H9 (cell line): Measurements from ENCODE around the gene S100B. TPM values are rescaled to one million over a fixed set of nuclear protein-coding genes. Genes with fewer than 3 reads are reported as not detected.

Experiments used
- DNase-seq: peaks from one replicate; pipeline ENCODE4 v3.0.0-alpha.2; 2017
- H2AFZ ChIP-seq: one replicate; pipeline ENCODE4 v1.6.1; 2013; ENCODE audit warnings: mild to moderate bottlenecking, low read length, control low read depth, moderate library complexity
- H2AK5ac ChIP-seq: 2 replicates; pipeline ENCODE4 v1.6.1; 2013; ENCODE audit warnings: low read length, control low read depth, mixed read lengths; ENCODE audit not compliant: insufficient read length
- H2BK120ac ChIP-seq: one replicate; pipeline ENCODE4 v1.6.1; 2013; ENCODE audit warnings: low read depth, mild to moderate bottlenecking, low read length, control low read depth, inconsistent platforms; ENCODE audit not compliant: poor library complexity, severe bottlenecking
- H2BK12ac ChIP-seq: 2 replicates; pipeline ENCODE4 v1.6.1; 2013; ENCODE audit warnings: low read length, control low read depth, mixed read lengths, low read depth; ENCODE audit not compliant: insufficient read length
- H2BK15ac ChIP-seq: 2 replicates; pipeline ENCODE4 v1.6.1; 2013; ENCODE audit warnings: low read depth, low read length, control low read depth
- H2BK20ac ChIP-seq: one replicate; pipeline ENCODE4 v1.6.1; 2013; ENCODE audit warnings: low read depth, mild to moderate bottlenecking, low read length, control low read depth, inconsistent platforms; ENCODE audit not compliant: poor library complexity, severe bottlenecking
- H2BK5ac ChIP-seq: 2 replicates; pipeline ENCODE4 v1.6.1; 2013; ENCODE audit warnings: low read length, control low read depth, mixed read lengths; ENCODE audit not compliant: insufficient read length
- H3K14ac ChIP-seq: 2 replicates; pipeline ENCODE4 v1.6.1; 2013; ENCODE audit warnings: low read length, control low read depth; ENCODE audit not compliant: insufficient read depth
- H3K18ac ChIP-seq: 2 replicates; pipeline ENCODE4 v1.6.1; 2013; ENCODE audit warnings: low read depth, mild to moderate bottlenecking, mixed read lengths, low read length, control low read depth; ENCODE audit not compliant: insufficient read length
- H3K23ac ChIP-seq: 2 replicates; pipeline ENCODE4 v1.6.1; 2013; ENCODE audit warnings: low read length, control low read depth, mixed read lengths, low read depth; ENCODE audit not compliant: insufficient read length
- H3K23me2 ChIP-seq: 2 replicates; pipeline ENCODE4 v1.6.1; 2013; ENCODE audit warnings: low read depth, mild to moderate bottlenecking, mixed read lengths, low read length, control low read depth; ENCODE audit not compliant: insufficient read length, poor library complexity, severe bottlenecking
- H3K27ac ChIP-seq: 2 replicates; pipeline ENCODE4 v1.5.1; 2013; ENCODE audit warnings: low read length, control low read depth, mixed read lengths, low read depth; ENCODE audit not compliant: insufficient read length
- H3K27me3 ChIP-seq: 2 replicates; pipeline ENCODE4 v1.6.1; 2013; ENCODE audit warnings: low read length, control low read depth, inconsistent platforms; ENCODE audit not compliant: insufficient read depth
- H3K4ac ChIP-seq: 2 replicates; pipeline ENCODE4 v1.6.1; 2013; ENCODE audit warnings: low read depth, mild to moderate bottlenecking, control low read depth, inconsistent platforms, low read length, moderate library complexity
- H3K4me1 ChIP-seq: 2 replicates; pipeline ENCODE4 v1.6.1; 2013; ENCODE audit warnings: low read length, control low read depth, inconsistent platforms; ENCODE audit not compliant: insufficient read depth
- H3K4me2 ChIP-seq: 2 replicates; pipeline ENCODE4 v1.6.1; 2013; ENCODE audit warnings: low read length, control low read depth, mixed read lengths; ENCODE audit not compliant: insufficient read length, insufficient read depth
- H3K56ac ChIP-seq: 2 replicates; pipeline ENCODE4 v1.6.1; 2013; ENCODE audit warnings: low read depth, mild to moderate bottlenecking, mixed read lengths, low read length, control low read depth; ENCODE audit not compliant: insufficient read length
- H3K79me1 ChIP-seq: 2 replicates; pipeline ENCODE4 v1.6.1; 2013; ENCODE audit warnings: low read depth, mild to moderate bottlenecking, moderate library complexity, low read length, control low read depth, inconsistent platforms; ENCODE audit not compliant: insufficient read depth, poor library complexity, severe bottlenecking
- H3K79me2 ChIP-seq: 2 replicates; pipeline ENCODE4 v1.6.1; 2013; ENCODE audit warnings: low read length, control low read depth, inconsistent platforms; ENCODE audit not compliant: insufficient read depth
- H3K9ac ChIP-seq: 2 replicates; pipeline ENCODE4 v1.6.1; 2013; ENCODE audit warnings: low read length, control low read depth, mixed read lengths; ENCODE audit not compliant: insufficient read length; ENCODE audit errors: extremely low read depth
- H3K9me3 ChIP-seq: one replicate; pipeline ENCODE4 v1.6.1; 2013; ENCODE audit warnings: low read depth, low read length, inconsistent platforms; ENCODE audit not compliant: control insufficient read depth
- H3T11ph ChIP-seq: one replicate; pipeline ENCODE4 v1.6.1; 2013; ENCODE audit warnings: mild to moderate bottlenecking, low read length, control low read depth, inconsistent platforms
- H4K20me1 ChIP-seq: one replicate; pipeline ENCODE4 v1.6.1; 2013; ENCODE audit not compliant: control insufficient read depth, insufficient read length, insufficient read depth
- H4K5ac ChIP-seq: 2 replicates; pipeline ENCODE4 v1.6.1; 2013; ENCODE audit warnings: low read depth, mild to moderate bottlenecking, mixed read lengths, low read length, control low read depth; ENCODE audit not compliant: insufficient read length
- H4K8ac ChIP-seq: replicated peaks from 2 replicates; pipeline ENCODE4 v1.6.1; 2013; ENCODE audit warnings: low read length, control low read depth, mixed read lengths, low read depth; ENCODE audit not compliant: insufficient read length
- H4K91ac ChIP-seq: 2 replicates; pipeline ENCODE4 v1.6.1; 2013; ENCODE audit warnings: low read depth, mild to moderate bottlenecking, moderate library complexity, mixed read lengths, low read length, control low read depth; ENCODE audit not compliant: insufficient read length
- H3K27ac Mint-ChIP-seq, 3 experiments: 2 replicates in 2 of 3; 3 replicates in 1 of 3; pipeline ENCODE4 v1.8.0; 2020 to 2021; ENCODE audit warnings: mixed read lengths in 3 of 3, mild to moderate bottlenecking in 1 of 3, moderate library complexity in 1 of 3
- H3K27me3 Mint-ChIP-seq: 2 replicates; pipeline ENCODE4 v1.8.0; 2021; ENCODE audit warnings: low read depth, mild to moderate bottlenecking, moderate library complexity, mixed read lengths
- H3K36me3 Mint-ChIP-seq, 3 experiments: 2 replicates in 2 of 3; 3 replicates in 1 of 3; pipeline ENCODE4 v1.8.0; 2020 to 2021; ENCODE audit warnings: low read depth in 3 of 3, mixed read lengths in 3 of 3; ENCODE audit not compliant: insufficient read depth in 1 of 3
- H3K4me1 Mint-ChIP-seq, 2 experiments: 2 replicates each; pipeline ENCODE4 v1.8.0; 2020; ENCODE audit warnings: mixed read lengths in 2 of 2
- H3K4me3 Mint-ChIP-seq, 2 experiments: 2 replicates in 1 of 2; 3 replicates in 1 of 2; pipeline ENCODE4 v1.8.0; 2020 to 2021; ENCODE audit warnings: mild to moderate bottlenecking in 2 of 2, mixed read lengths in 2 of 2, moderate library complexity in 1 of 2
- H3K9me3 Mint-ChIP-seq, 2 experiments: 2 replicates in 1 of 2; 3 replicates in 1 of 2; pipeline ENCODE4 v1.8.0; 2020; ENCODE audit warnings: mild to moderate bottlenecking in 2 of 2, mixed read lengths in 2 of 2, moderate library complexity in 1 of 2
- CTCF ChIP-seq: fragments of 200-600 bp; sonication (generic); conservative IDR thresholded peaks from 3 replicates; pipeline ENCODE4 v1.8.0; 2021; ENCODE audit warnings: antibody characterized with exemption, mild to moderate bottlenecking
- WGBS: extraction: QIAGEN DNeasy Blood & Tissue Kit; methylation state at CpG from one replicate; pipeline ENCODE4 v1.1.7; 2013; ENCODE audit warnings: missing lambda C conversion rate, low lambda C conversion rate, mixed read lengths; ENCODE audit not compliant: insufficient read length; ENCODE audit errors: extremely low coverage; 5-methylcytosine and 5-hydroxymethylcytosine counted together
- total RNA-seq: library from RNA; stranded (reverse); gene quantifications from 2 replicates; pipeline ENCODE4 v1.2.1, GENCODE V29; 2021

S100B gene
- total RNA-seq, 1 experiment from 2014 or later: 0.26 TPM

- no CpG with 5 or more reads among the region's 5 CpGs for WGBS
- Histone ChIP-seq H3T11ph (no peak overlapping the region), H3K23me2 (no peaks in the 10 kb centered on the region), H3K18ac (no peak overlapping the region), H3K4me2 (no peak overlapping the region), H2AFZ (no peak overlapping the region), H2BK120ac (no peak overlapping the region), H3K23ac (no peak overlapping the region), H3K79me2 (0 out of 2 replicates have a peak, but pooled peaks cover 2% of the 10 kb centered on the region), H4K20me1 (peaks cover 2% of the 10 kb centered on the region), H3K27me3 (no peaks in the 10 kb centered on the region), H3K79me1 (no peaks in the 10 kb centered on the region), H3K9ac (no peak overlapping the region), H3K27ac (no peak overlapping the region), H2BK5ac (no peak overlapping the region), H3K4ac (no peak overlapping the region), H2BK12ac (no peak overlapping the region), H2AK5ac (no peak overlapping the region), H2BK20ac (no peak overlapping the region), H3K4me1 (no peaks in the 10 kb centered on the region), H4K8ac (no peak overlapping the region), H4K5ac (no peak overlapping the region), H3K14ac (no peak overlapping the region), H2BK15ac (no peak overlapping the region), H3K56ac (no peak overlapping the region), H3K9me3 (no peaks in the 10 kb centered on the region), H4K91ac (no peak overlapping the region)
- Mint-ChIP-seq H3K4me1 (no peaks in the 10 kb centered on the region), H3K27ac (no peak overlapping the region), H3K9me3 (no peaks in the 10 kb centered on the region; a peak in 1 of 5 replicates), H3K4me3 (no peak overlapping the region), H3K36me3 (peaks cover 13 to 62% (median 61%) of the 10 kb centered on the region in 3 experiments; a peak in 6 of 7 replicates), H3K27me3 (no peaks in the 10 kb centered on the region)
- TF ChIP-seq CTCF: no peak
- DNase-seq: no peak
Measured at GRCh38 chr21:46552274-46552673, 52.6 kb downstream of the S100B start.
